Gastrocnemius medialis (tissue), 4 donors: Measurements from ENCODE around the gene EFCC1. TPM values are rescaled to one million over a fixed set of nuclear protein-coding genes. Genes with fewer than 3 reads are reported as not detected.

ENCODE experiments used
- ATAC-seq, 2 donors: fragments of 150-250 bp; one replicate each; pipeline ENCODE4 v1.9.1; 2016
- DNase-seq, 2 donors: peaks; one replicate each; pipeline ENCODE4 v3.0.0-alpha.2; 2019
- H3K27ac ChIP-seq, 4 donors: fragments of 200-600 bp; sonication (generic); 1 replicate in 1 of 4; 2 replicates in 3 of 4; pipeline ENCODE4 v1.5.1; 2016 to 2018; ENCODE audit warnings: mild to moderate bottlenecking in 2 of 4, moderate library complexity in 1 of 4
- H3K27me3 ChIP-seq, 3 donors: fragments of 200-600 bp; sonication (generic) in 2 of 3; 1 replicate in 1 of 3; 2 replicates in 2 of 3; pipeline versions ENCODE4 v1.5.1 to v1.6.0; 2016 to 2019; ENCODE audit warnings: mild to moderate bottlenecking in 1 of 3, moderate library complexity in 1 of 3
- H3K36me3 ChIP-seq, 2 donors: fragments of 200-600 bp; sonication (generic) in 1 of 2; one replicate each; pipeline ENCODE4 v1.5.1; 2017 to 2018
- H3K4me1 ChIP-seq, 2 donors: fragments of 200-600 bp; sonication (generic) in 1 of 2; one replicate each; pipeline ENCODE4 v1.5.1; 2016 to 2017; ENCODE audit warnings: mild to moderate bottlenecking in 2 of 2
- H3K4me3 ChIP-seq, 4 donors: fragments of 200-600 bp; sonication (generic) in 3 of 4; 1 replicate in 1 of 4; 2 replicates in 3 of 4; pipeline ENCODE4 v1.5.1; 2016 to 2019; ENCODE audit warnings: mild to moderate bottlenecking in 2 of 4
- H3K9me3 ChIP-seq, 3 donors: fragments of 200-600 bp; sonication (generic) in 2 of 3; 1 replicate in 1 of 3; 2 replicates in 2 of 3; pipeline ENCODE4 v1.5.1; 2016 to 2019
- CTCF ChIP-seq, 5 experiments: fragments of 450-650 bp in 3 of 5; fragments of 200-600 bp in 2 of 5; sonication (generic) in 2 of 5; IDR thresholded peaks in 4 of 5; conservative IDR thresholded peaks in 1 of 5; 1 replicate in 4 of 5; 2 replicates in 1 of 5; pipeline ENCODE4 v1.5.1; 2016 to 2019; ENCODE audit warnings: antibody characterized with exemption in 5 of 5, mild to moderate bottlenecking in 3 of 5, moderate library complexity in 3 of 5
- POLR2A ChIP-seq, 2 donors: fragments of 450-650 bp; IDR thresholded peaks; one replicate each; pipeline ENCODE4 v1.6.1; 2017; ENCODE audit warnings: antibody characterized with exemption in 2 of 2, mild to moderate bottlenecking in 2 of 2, moderate library complexity in 2 of 2
- in situ Hi-C, 4 donors: fragments of 200-750 bp; cut with MboI; loops; one replicate each; pipeline versions ENCODE4 v1.15.0 to v1.8.0; 2017; ENCODE audit warnings: low sequenced_read_pairs in 4 of 4
- intact Hi-C: fragments of 100-400 bp; cut with DNase I; formaldehyde crosslinking; loops from one replicate; pipeline ENCODE4 v1.15.1; 2023; ENCODE audit warnings: low total_unique reads
- total RNA-seq, 4 donors: library from RNA; depleted of rRNA; stranded (reverse); fragments of >200 nt; gene quantifications; one replicate each; pipeline versions ENCODE4 v1.1.0 to v1.2.3, GENCODE V29; 2016

EFCC1 gene
- total RNA-seq, 4 donors from 2014 or later: 0.26 to 1.2 (median 0.45) TPM

- H3K27me3 ChIP-seq: no peaks in the 10 kb centered on the region
- H3K4me3 ChIP-seq: no peak overlapping the region
- no peaks in the 10 kb centered on the region for H3K9me3 ChIP-seq
- no peaks in the 10 kb centered on the region for H3K36me3 ChIP-seq
- TF ChIP-seq POLR2A (IDR thresholded peaks at IDR 0.05): no peak
- no peak for TF ChIP-seq CTCF (IDR thresholded peaks at IDR 0.05 in 4 of 5, conservative IDR thresholded peaks at IDR 0.05 in 1 of 5)
- H3K27ac ChIP-seq: no peak overlapping the region
- ATAC-seq (no peak), DNase-seq (no peak)
- no peaks in the 10 kb centered on the region for H3K4me1 ChIP-seq
- in situ Hi-C loops: no loop called here
- intact Hi-C loops: no loop called here
Observed at GRCh38 chr3:129061888-129062834, 61.1 kb downstream of the EFCC1 start.

GRCh38 chr3:129063091-129063640 lies 62.1 kb downstream of the EFCC1 start:
- no peak overlapping the region for H3K4me3 ChIP-seq
- H3K27me3 ChIP-seq: peaks cover 0 to 2% (median 0%) of the 10 kb centered on the region in 3 donors
- DNase-seq (no peak), ATAC-seq (no peak)
- no peaks in the 10 kb centered on the region for H3K36me3 ChIP-seq
- no peak overlapping the region for H3K27ac ChIP-seq
- intact Hi-C loops (no loop called here), in situ Hi-C loops (no loop called here)
- no peaks in the 10 kb centered on the region for H3K9me3 ChIP-seq
- TF ChIP-seq POLR2A (IDR thresholded peaks at IDR 0.05) (no peak), CTCF (IDR thresholded peaks at IDR 0.05 in 4 of 5, conservative IDR thresholded peaks at IDR 0.05 in 1 of 5) (no peak)
- H3K4me1 ChIP-seq: no peaks in the 10 kb centered on the region

- DNase-seq (no peak), ATAC-seq (no peak)
- H3K27ac ChIP-seq: no peak overlapping the region
- H3K27me3 ChIP-seq: peaks cover 0 to 6% (median 0%) of the 10 kb centered on the region in 3 donors
- TF ChIP-seq POLR2A (IDR thresholded peaks at IDR 0.05): no peak
- TF ChIP-seq CTCF (IDR thresholded peaks at IDR 0.05 in 4 of 5, conservative IDR thresholded peaks at IDR 0.05 in 1 of 5): no peak
- in situ Hi-C loops (no loop called here), intact Hi-C loops (no loop called here)
- no peak overlapping the region for H3K4me3 ChIP-seq
- no peaks in the 10 kb centered on the region for H3K9me3 ChIP-seq
- peaks cover 0 to 3% of the 10 kb centered on the region in 2 donors for H3K4me1 ChIP-seq
- no peaks in the 10 kb centered on the region for H3K36me3 ChIP-seq
Observed at GRCh38 chr3:129063841-129064482, 62.9 kb downstream of the EFCC1 start.

- ATAC-seq (no peak), DNase-seq (no peak)
- Histone ChIP-seq H3K27ac (no peak overlapping the region), H3K27me3 (peaks cover 0 to 6% (median 0%) of the 10 kb centered on the region in 3 donors), H3K36me3 (no peaks in the 10 kb centered on the region), H3K4me1 (peaks cover 0 to 3% of the 10 kb centered on the region in 2 donors), H3K4me3 (no peak overlapping the region), H3K9me3 (no peaks in the 10 kb centered on the region)
- intact Hi-C loops (no loop called here), in situ Hi-C loops (no loop called here)
- TF ChIP-seq POLR2A (IDR thresholded peaks at IDR 0.05) (no peak), CTCF (IDR thresholded peaks at IDR 0.05 in 4 of 5, conservative IDR thresholded peaks at IDR 0.05 in 1 of 5) (no peak)
Observed at GRCh38 chr3:129065016-129065719, 64.1 kb downstream of the EFCC1 start.
